Tibial artery (tissue), 4 donors: ENCODE data around the gene TPH2.

Experiments used
- DNase-seq, 2 donors: peaks; one replicate each; pipeline ENCODE4 v3.0.0-alpha.2; 2019
- H3K27ac ChIP-seq, 2 donors: fragments of 200-600 bp; sonication (generic) in 1 of 2; 1 replicate in 1 of 2; 2 replicates in 1 of 2; pipeline ENCODE4 v1.5.1; 2018 to 2019; ENCODE audit warnings: mild to moderate bottlenecking in 1 of 2
- H3K27me3 ChIP-seq, 2 donors: fragments of 200-600 bp; sonication (generic) in 1 of 2; one replicate each; pipeline versions ENCODE4 v1.5.1 to v1.6.0; 2016 to 2019
- H3K36me3 ChIP-seq, 3 donors: fragments of 200-600 bp; sonication (generic) in 2 of 3; one replicate each; pipeline ENCODE4 v1.5.1; 2016 to 2019; ENCODE audit warnings: mild to moderate bottlenecking in 2 of 3
- H3K4me1 ChIP-seq, 4 donors: fragments of 200-600 bp; sonication (generic) in 2 of 4; 1 replicate in 3 of 4; 2 replicates in 1 of 4; pipeline ENCODE4 v1.5.1; 2016 to 2019
- H3K4me3 ChIP-seq, 2 donors: fragments of 200-600 bp; sonication (generic) in 1 of 2; 1 replicate in 1 of 2; 2 replicates in 1 of 2; pipeline ENCODE4 v1.5.1; 2018 to 2019; ENCODE audit warnings: mild to moderate bottlenecking in 2 of 2
- H3K9me3 ChIP-seq, 3 donors: fragments of 200-600 bp; sonication (generic) in 1 of 3; one replicate each; pipeline ENCODE4 v1.5.1; 2016 to 2019
- intact Hi-C: fragments of 100-400 bp; cut with DNase I; formaldehyde crosslinking; loops from one replicate; pipeline ENCODE4 v1.15.0; 2023; ENCODE audit warnings: low total_unique reads
- TF ChIP-seq, protein P1 (sequence below), 2 experiments: fragments of 200-600 bp in 1 of 2; fragments of 450-650 bp in 1 of 2; IDR thresholded peaks; one replicate each; pipeline ENCODE4 v1.5.1; 2017 to 2019; ENCODE audit warnings: antibody characterized with exemption in 2 of 2, mild to moderate bottlenecking in 1 of 2, moderate library complexity in 1 of 2

TPH2 gene

DNA sequence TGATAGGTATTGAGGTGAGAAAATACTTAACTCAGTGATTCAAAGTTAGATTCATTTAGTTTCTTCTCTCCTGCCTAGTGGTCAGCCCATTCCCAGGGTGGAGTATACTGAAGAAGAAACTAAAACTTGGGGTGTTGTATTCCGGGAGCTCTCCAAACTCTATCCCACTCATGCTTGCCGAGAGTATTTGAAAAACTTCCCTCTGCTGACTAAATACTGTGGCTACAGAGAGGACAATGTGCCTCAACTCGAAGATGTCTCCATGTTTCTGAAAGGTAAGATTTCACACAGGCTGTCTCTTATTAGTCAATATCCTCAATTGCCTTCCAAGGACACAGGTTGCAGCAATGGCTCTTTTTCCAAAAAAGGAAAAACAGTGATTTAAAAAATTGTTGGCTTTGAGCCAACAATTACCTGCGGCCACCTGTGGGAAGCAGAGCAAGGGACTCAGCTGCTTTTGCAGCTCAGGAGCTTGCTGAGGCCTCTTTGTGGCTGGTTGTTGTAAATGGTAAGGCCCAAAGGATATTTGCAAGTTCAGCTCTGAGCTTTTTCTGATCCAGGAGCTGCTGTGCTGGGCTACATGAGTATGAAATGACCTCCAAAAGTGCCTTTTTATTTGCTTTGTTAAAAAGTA lies 33.9 kb downstream of the TPH2 start:
- H3K36me3 ChIP-seq, result no peaks in the 10 kb centered on the region
- TF ChIP-seq, protein P1, sequence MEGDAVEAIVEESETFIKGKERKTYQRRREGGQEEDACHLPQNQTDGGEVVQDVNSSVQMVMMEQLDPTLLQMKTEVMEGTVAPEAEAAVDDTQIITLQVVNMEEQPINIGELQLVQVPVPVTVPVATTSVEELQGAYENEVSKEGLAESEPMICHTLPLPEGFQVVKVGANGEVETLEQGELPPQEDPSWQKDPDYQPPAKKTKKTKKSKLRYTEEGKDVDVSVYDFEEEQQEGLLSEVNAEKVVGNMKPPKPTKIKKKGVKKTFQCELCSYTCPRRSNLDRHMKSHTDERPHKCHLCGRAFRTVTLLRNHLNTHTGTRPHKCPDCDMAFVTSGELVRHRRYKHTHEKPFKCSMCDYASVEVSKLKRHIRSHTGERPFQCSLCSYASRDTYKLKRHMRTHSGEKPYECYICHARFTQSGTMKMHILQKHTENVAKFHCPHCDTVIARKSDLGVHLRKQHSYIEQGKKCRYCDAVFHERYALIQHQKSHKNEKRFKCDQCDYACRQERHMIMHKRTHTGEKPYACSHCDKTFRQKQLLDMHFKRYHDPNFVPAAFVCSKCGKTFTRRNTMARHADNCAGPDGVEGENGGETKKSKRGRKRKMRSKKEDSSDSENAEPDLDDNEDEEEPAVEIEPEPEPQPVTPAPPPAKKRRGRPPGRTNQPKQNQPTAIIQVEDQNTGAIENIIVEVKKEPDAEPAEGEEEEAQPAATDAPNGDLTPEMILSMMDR (IDR thresholded peaks at IDR 0.05), result no peak
- no peaks in the 10 kb centered on the region for H3K9me3 ChIP-seq
- no peak overlapping the region for H3K27ac ChIP-seq
- intact Hi-C loops, result no loop called here
- H3K4me3 ChIP-seq, result no peak overlapping the region
- no peaks in the 10 kb centered on the region for H3K27me3 ChIP-seq
- no peak for DNase-seq
- no peaks in the 10 kb centered on the region for H3K4me1 ChIP-seq

DNA sequence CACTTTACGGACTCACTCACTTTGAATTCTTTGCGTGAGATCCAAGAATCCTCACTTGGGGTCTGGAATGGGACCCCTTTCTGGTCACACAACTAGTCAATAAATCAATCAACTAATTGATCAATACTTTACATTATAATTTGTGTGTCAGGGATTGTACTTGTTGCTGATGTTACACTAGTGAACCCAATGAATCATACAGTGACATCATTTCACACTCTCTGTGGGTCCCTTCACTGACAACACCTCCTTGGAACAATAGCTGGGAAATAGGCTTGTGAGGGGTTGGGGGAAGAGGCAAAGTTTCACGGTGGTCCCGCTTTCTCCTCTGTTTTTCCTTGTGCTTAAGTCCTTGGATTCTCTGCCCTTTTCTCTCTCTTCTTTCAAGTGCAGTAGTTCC lies 35.0 kb downstream of the TPH2 start:
- TF ChIP-seq, protein P1 (IDR thresholded peaks at IDR 0.05), result no peak
- Histone ChIP-seq H3K9me3 (no peaks in the 10 kb centered on the region), H3K27ac (no peak overlapping the region), H3K4me3 (no peak overlapping the region), H3K4me1 (no peaks in the 10 kb centered on the region), H3K27me3 (no peaks in the 10 kb centered on the region), H3K36me3 (no peaks in the 10 kb centered on the region)
- DNase-seq, result no peak
- intact Hi-C loops, result no loop called here

DNA sequence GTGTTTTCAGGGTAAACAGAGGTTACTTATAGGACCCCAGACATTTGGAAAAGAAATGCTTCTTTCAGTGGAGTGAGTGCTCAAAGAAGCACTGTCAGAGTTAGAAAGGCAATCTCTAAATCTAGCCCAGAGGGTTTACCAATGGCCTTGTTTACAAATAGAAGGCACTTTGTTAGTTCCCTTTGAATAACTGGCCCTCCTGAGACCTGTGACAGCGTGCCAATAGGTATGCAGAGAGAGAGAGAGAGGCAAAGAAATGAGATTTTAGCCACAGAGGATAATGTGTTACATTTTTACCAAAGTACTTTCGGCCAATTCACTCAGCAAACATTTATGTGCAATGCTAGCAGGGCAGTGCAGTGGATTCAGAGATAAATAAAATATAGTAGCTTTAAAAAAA lies 41.9 kb downstream of the TPH2 start:
- H3K4me3 ChIP-seq, result no peak overlapping the region
- no peak overlapping the region for H3K27ac ChIP-seq
- TF ChIP-seq, protein P1 (IDR thresholded peaks at IDR 0.05), result no peak
- H3K36me3 ChIP-seq, result no peaks in the 10 kb centered on the region
- no peaks in the 10 kb centered on the region for H3K4me1 ChIP-seq
- intact Hi-C loops, result no loop called here
- H3K9me3 ChIP-seq, result no peaks in the 10 kb centered on the region
- no peak for DNase-seq
- H3K27me3 ChIP-seq, result no peaks in the 10 kb centered on the region

GRCh38 chr12:71981149-71981548 lies 42.5 kb downstream of the TPH2 start:
- TF ChIP-seq, protein P1 (IDR thresholded peaks at IDR 0.05), result no peak
- Histone ChIP-seq H3K27me3 (no peaks in the 10 kb centered on the region), H3K4me1 (no peaks in the 10 kb centered on the region), H3K36me3 (no peaks in the 10 kb centered on the region), H3K9me3 (no peaks in the 10 kb centered on the region), H3K4me3 (no peak overlapping the region), H3K27ac (no peak overlapping the region)
- DNase-seq, result no peak
- intact Hi-C loops, result no loop called here

- intact Hi-C loops, result no loop called here
- TF ChIP-seq, protein P1 (IDR thresholded peaks at IDR 0.05), result no peak
- no peak overlapping the region for H3K4me3 ChIP-seq
- H3K27me3 ChIP-seq, result no peaks in the 10 kb centered on the region
- no peaks in the 10 kb centered on the region for H3K9me3 ChIP-seq
- H3K36me3 ChIP-seq, result no peaks in the 10 kb centered on the region
- no peak overlapping the region for H3K27ac ChIP-seq
- H3K4me1 ChIP-seq, result no peaks in the 10 kb centered on the region
- no peak for DNase-seq
These were observed 56.1 kb downstream of the TPH2 start for GRCh38 chr12:71994715-71995114.

GRCh38 chr12:71999795-72000194 lies 61.1 kb downstream of the TPH2 start:
- H3K36me3 ChIP-seq, result no peaks in the 10 kb centered on the region
- H3K9me3 ChIP-seq, result no peaks in the 10 kb centered on the region
- no peaks in the 10 kb centered on the region for H3K4me1 ChIP-seq
- no peaks in the 10 kb centered on the region for H3K27me3 ChIP-seq
- no peak overlapping the region for H3K4me3 ChIP-seq
- TF ChIP-seq, protein P1 (IDR thresholded peaks at IDR 0.05), result no peak
- H3K27ac ChIP-seq, result no peak overlapping the region
- intact Hi-C loops, result no loop called here
- DNase-seq, result no peak
